ENCODE results near the gene CD80.

DNA sequence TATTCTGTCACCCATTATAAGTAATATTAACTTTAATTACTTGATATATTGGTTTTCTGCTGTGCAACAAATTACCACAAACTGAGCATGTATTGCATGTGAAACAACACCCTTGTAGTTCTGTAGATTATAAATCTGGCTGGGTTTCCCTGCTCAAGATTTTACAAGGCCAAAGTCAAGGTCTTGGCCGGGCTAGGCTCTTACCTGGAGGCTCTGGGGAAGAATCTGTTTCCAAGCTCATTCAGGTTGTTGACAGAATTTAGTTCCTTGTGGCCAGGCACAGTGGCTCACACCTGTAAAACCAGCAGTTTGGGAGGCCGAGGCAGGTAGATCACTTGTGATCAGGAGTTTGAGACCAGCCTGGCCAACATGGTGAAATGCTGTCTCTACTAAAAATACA, 44.8 kb downstream of the CD80 start:
- TF ChIP-seq POLR2A (IDR thresholded peaks at IDR 0.05; ENCODE audit: low read depth, low read length): no peak
- TF ChIP-seq PAX5 (IDR thresholded peaks at IDR 0.05; ENCODE audit: insufficient read depth, low read length, severe bottlenecking): no peak
- TF ChIP-seq POLR2AphosphoS5 (IDR thresholded peaks at IDR 0.05; ENCODE audit: low read depth, low read length): no peak
